ENCODE measurements around the gene NUDC. TPM values are rescaled to one million over a fixed set of nuclear protein-coding genes. Genes with fewer than 3 reads are reported as not detected.

The NUDC gene
- total and polyA plus RNA-seq, 2 of the 4 experiments (the other 2 are of a cell fraction), result 34.8 to 89.8 TPM

- TF ChIP-seq FOS (IDR thresholded peaks at IDR 0.05; ENCODE audit: low read depth, low read length), result no peak
- TF ChIP-seq BHLHE40 (IDR thresholded peaks at IDR 0.05; ENCODE audit: low read depth, low read length), result no peak
Measured at GRCh38 chr1:26965213-26965612, 43.7 kb downstream of the NUDC start (continued).

GRCh38 chr1:26965628-26966027, 44.1 kb downstream of the NUDC start:
- no peak overlapping the region for H2BK5ac ChIP-seq (ENCODE audit: low read depth, low read length, poor library complexity, severe bottlenecking)
- no peak overlapping the region for H3K14ac ChIP-seq (replicated peaks; ENCODE audit: low read depth, low read length)
- peaks cover 13% of the 10 kb centered on the region for H3K9me1 ChIP-seq (ENCODE audit: insufficient read depth, low read length)
- no peaks in the 10 kb centered on the region for H3K9me3 ChIP-seq (ENCODE audit: control insufficient read depth, insufficient read depth, low read length)
- no peak overlapping the region for H3K4me2 ChIP-seq (ENCODE audit: low read depth, low read length)
- no peak overlapping the region for H2AK9ac ChIP-seq (replicated peaks; ENCODE audit: low read depth, low read length, poor library complexity)
- POLR2A ChIA-PET (ENCODE audit: unreplicated experiment), result no interaction called here
- H3K4ac ChIP-seq (ENCODE audit: low read depth, low read length), result no peak overlapping the region
- CTCF ChIA-PET, result no interaction called here
- no peak overlapping the region for H3K9ac ChIP-seq (ENCODE audit: low read depth, low read length)
- no peaks in the 10 kb centered on the region for H3K79me1 ChIP-seq (ENCODE audit: low read depth in 1 of 2, low read length in 2 of 2)
- H3K18ac ChIP-seq (ENCODE audit: low read depth, low read length), result no peak overlapping the region
- in situ Hi-C loops (cut with MboI; ENCODE audit: low sequenced_read_pairs), result no loop called here
- H4K20me1 ChIP-seq (ENCODE audit: insufficient read depth, low read length), result peaks cover 3% of the 10 kb centered on the region; the same call in 1 of the 2 replicates
- no peak overlapping the region for H4K8ac ChIP-seq (ENCODE audit: low read depth in 2 of 2, low read length in 2 of 2)
- intact Hi-C loops (cut with micrococcal nuclease), result loop anchor here (2.0 kb wide), 1 partner anchor 31 kb away; no protein-coding TSS in a partner anchor
- no peak for ATAC-seq (ENCODE audit: low read depth)
- DNase-seq, result no peak
- H3K27ac ChIP-seq (ENCODE audit: insufficient read depth, low read length), result no peak overlapping the region
- 0 out of 2 replicates have a peak overlapping the region, but pooled peaks have one; percentile 44 for H2AK5ac ChIP-seq (ENCODE audit: low read depth, low read length)
- H2AFZ ChIP-seq (replicated peaks; ENCODE audit: low read length, poor library complexity), result no peak overlapping the region
- peaks cover 15% of the 10 kb centered on the region for H3K4me1 ChIP-seq (ENCODE audit: control insufficient read depth, insufficient read depth, low read length)
- H2BK15ac ChIP-seq (ENCODE audit: low read depth, low read length), result no peak overlapping the region
- no peaks in the 10 kb centered on the region for H3K27me3 ChIP-seq (ENCODE audit: control insufficient read depth, insufficient read depth, low read length)
- H3K36me3 ChIP-seq (ENCODE audit: control insufficient read depth, insufficient read depth, low read length), result no peaks in the 10 kb centered on the region
- H2BK20ac ChIP-seq (ENCODE audit: low read depth, low read length), result no peak overlapping the region
- TF ChIP-seq CHD1 (IDR thresholded peaks at IDR 0.05; ENCODE audit: low read depth, low read length) (no peak), RFX5 (IDR thresholded peaks at IDR 0.05; ENCODE audit: low read depth, low read length) (no peak), MAFK (IDR thresholded peaks at IDR 0.05; ENCODE audit: low read depth, low read length) (no peak), ELK1 (IDR thresholded peaks at IDR 0.05; ENCODE audit: borderline replicate concordance, low read depth, low read length) (no peak), FOS (IDR thresholded peaks at IDR 0.05; ENCODE audit: low read depth, low read length) (no peak), SMC3 (IDR thresholded peaks at IDR 0.05; ENCODE audit: low read depth, low read length) (no peak), RCOR1 (IDR thresholded peaks at IDR 0.05; ENCODE audit: insufficient replicate concordance, low read length) (no peak), POLR2A (IDR thresholded peaks at IDR 0.05; ENCODE audit: low read depth, low read length) (no peak), BHLHE40 (IDR thresholded peaks at IDR 0.05; ENCODE audit: low read depth, low read length) (no peak), NFE2L2 (IDR thresholded peaks at IDR 0.05; ENCODE audit: low read depth, low read length) (no peak), MAZ (IDR thresholded peaks at IDR 0.05; ENCODE audit: borderline replicate concordance, low read depth, low read length) (no peak), USF2 (IDR thresholded peaks at IDR 0.05; ENCODE audit: low read depth, low read length) (no peak), CTCF (conservative IDR thresholded peaks at IDR 0.05; ENCODE audit: low read depth, low read length) (no peak), CEBPB (IDR thresholded peaks at IDR 0.05; ENCODE audit: low read depth, low read length) (no peak)
- no peak overlapping the region for H3K56ac ChIP-seq (ENCODE audit: extremely low read depth, insufficient read depth, low read length)
- no CpG with 5 or more reads among the region's 9 CpGs for WGBS, 2 experiments (ENCODE audit: extremely low coverage in 2 of 2, insufficient read length in 1 of 2)
- no peak overlapping the region for H3K23ac ChIP-seq (ENCODE audit: low read depth, low read length)
- H3K4me3 ChIP-seq (ENCODE audit: insufficient read depth, low read depth, low read length), result no peak overlapping the region
- H4K5ac ChIP-seq (ENCODE audit: low read depth, low read length), result no peak overlapping the region
- H2BK120ac ChIP-seq (ENCODE audit: low read depth, low read length), result no peak overlapping the region
- dilution Hi-C loops (cut with HindIII; ENCODE audit: low sequenced_read_pairs, unreplicated experiment), result no loop called here
- no peak overlapping the region for H4K91ac ChIP-seq (ENCODE audit: insufficient read depth, low read depth, low read length)
- BruUV-seq (replicated peaks), result no TSS peak

Measured in IMR-90 (cell line).